BLaER1 (cell line): Measurements from ENCODE around the gene CFAP251.

ENCODE experiments used
- H3K27ac ChIP-seq: shearing (Covaris generic); formaldehyde crosslinking; 2 replicates; pipeline ENCODE4 v1.8.1; 2022
- H3K27me3 ChIP-seq: shearing (Covaris generic); formaldehyde crosslinking; 2 replicates; pipeline ENCODE4 v1.8.1; 2022
- H3K36me3 ChIP-seq: shearing (Covaris generic); formaldehyde crosslinking; 2 replicates; pipeline ENCODE4 v1.8.1; 2022
- H3K4me1 ChIP-seq: shearing (Covaris generic); formaldehyde crosslinking; 2 replicates; pipeline ENCODE4 v1.8.1; 2022
- H3K4me2 ChIP-seq: shearing (Covaris generic); formaldehyde crosslinking; 2 replicates; pipeline ENCODE4 v1.8.1; 2022
- H3K4me3 ChIP-seq: shearing (Covaris generic); formaldehyde crosslinking; 2 replicates; pipeline ENCODE4 v1.8.1; 2022
- H3K9ac ChIP-seq: shearing (Covaris generic); formaldehyde crosslinking; 2 replicates; pipeline ENCODE4 v1.8.1; 2022
- H3K9me3 ChIP-seq: shearing (Covaris generic); formaldehyde crosslinking; 2 replicates; pipeline ENCODE4 v1.8.1; 2022
- H4K20me1 ChIP-seq: shearing (Covaris generic); formaldehyde crosslinking; 2 replicates; pipeline ENCODE4 v1.8.1; 2022
- Cebpa-rat ChIP-seq: shearing (Covaris generic); IDR thresholded peaks from 2 replicates; pipeline ENCODE4 v1.8.1; 2022

The CFAP251 gene

GRCh38 chr12:121955258-121956237, 37.2 kb downstream of the CFAP251 start:
- Histone ChIP-seq H3K4me2 (peak overlapping the region; percentile 8; the same call in 1 of the 2 replicates), H4K20me1 (no peaks in the 10 kb centered on the region), H3K36me3 (no peaks in the 10 kb centered on the region), H3K9ac (no peak overlapping the region), H3K27me3 (no peaks in the 10 kb centered on the region), H3K4me3 (no peak overlapping the region), H3K9me3 (no peaks in the 10 kb centered on the region), H3K27ac (no peak overlapping the region), H3K4me1 (peaks cover 34% of the 10 kb centered on the region)
- TF ChIP-seq Cebpa-rat = no peak

- TF ChIP-seq Cebpa-rat = no peak
- Histone ChIP-seq H3K27ac (peak overlapping the region; percentile 67), H3K36me3 (no peaks in the 10 kb centered on the region), H4K20me1 (no peaks in the 10 kb centered on the region), H3K4me1 (peaks cover 34% of the 10 kb centered on the region), H3K9me3 (no peaks in the 10 kb centered on the region), H3K4me2 (peak overlapping the region; percentile 91), H3K4me3 (peak overlapping the region; percentile 38), H3K9ac (peak overlapping the region; percentile 52), H3K27me3 (no peaks in the 10 kb centered on the region)
Observed at GRCh38 chr12:121957861-121958515, 39.6 kb downstream of the CFAP251 start.

- H3K27me3 ChIP-seq = no peaks in the 10 kb centered on the region
- H3K36me3 ChIP-seq = no peaks in the 10 kb centered on the region
- H3K4me1 ChIP-seq = peaks cover 34% of the 10 kb centered on the region
- TF ChIP-seq Cebpa-rat = no peak
- peak overlapping the region; percentile 67 for H3K27ac ChIP-seq
- H3K4me2 ChIP-seq = peak overlapping the region; percentile 91
- peak overlapping the region; percentile 52 for H3K9ac ChIP-seq
- H4K20me1 ChIP-seq = no peaks in the 10 kb centered on the region
- H3K4me3 ChIP-seq = peak overlapping the region; percentile 38
- H3K9me3 ChIP-seq = no peaks in the 10 kb centered on the region
Observed at GRCh38 chr12:121958541-121959240, 40.3 kb downstream of the CFAP251 start.

- Histone ChIP-seq H3K9ac (no peak overlapping the region), H3K36me3 (no peaks in the 10 kb centered on the region), H4K20me1 (no peaks in the 10 kb centered on the region), H3K27me3 (no peaks in the 10 kb centered on the region), H3K4me2 (no peak overlapping the region), H3K4me1 (peaks cover 49% of the 10 kb centered on the region), H3K4me3 (no peak overlapping the region), H3K9me3 (no peaks in the 10 kb centered on the region), H3K27ac (no peak overlapping the region)
- TF ChIP-seq Cebpa-rat = no peak
Observed at GRCh38 chr12:121960541-121960940, 42.1 kb downstream of the CFAP251 start.

GRCh38 chr12:121961195-121961879, 42.9 kb downstream of the CFAP251 start:
- Histone ChIP-seq H3K9ac (no peak overlapping the region), H3K4me1 (peaks cover 44% of the 10 kb centered on the region), H3K27ac (no peak overlapping the region), H3K4me3 (no peak overlapping the region), H3K27me3 (no peaks in the 10 kb centered on the region), H3K4me2 (no peak overlapping the region), H3K9me3 (no peaks in the 10 kb centered on the region), H3K36me3 (no peaks in the 10 kb centered on the region), H4K20me1 (no peaks in the 10 kb centered on the region)
- TF ChIP-seq Cebpa-rat = no peak

GRCh38 chr12:121963341-121964018, 45.1 kb downstream of the CFAP251 start:
- no peaks in the 10 kb centered on the region for H3K9me3 ChIP-seq
- no peak for TF ChIP-seq Cebpa-rat
- H4K20me1 ChIP-seq = no peaks in the 10 kb centered on the region
- no peak overlapping the region for H3K4me3 ChIP-seq
- peaks cover 11% of the 10 kb centered on the region; the same call in 1 of the 2 replicates for H3K36me3 ChIP-seq
- no peak overlapping the region for H3K9ac ChIP-seq
- H3K4me1 ChIP-seq = peaks cover 34% of the 10 kb centered on the region
- no peak overlapping the region for H3K4me2 ChIP-seq
- no peak overlapping the region for H3K27ac ChIP-seq
- no peaks in the 10 kb centered on the region for H3K27me3 ChIP-seq

GRCh38 chr12:121964813-121965643, 46.6 kb downstream of the CFAP251 start:
- no peak overlapping the region for H3K4me2 ChIP-seq

GRCh38 chr12:121966959-121967358, 48.6 kb downstream of the CFAP251 start:
- Histone ChIP-seq H3K4me3 (no peak overlapping the region), H4K20me1 (no peaks in the 10 kb centered on the region), H3K9ac (no peak overlapping the region), H3K4me1 (peaks cover 42% of the 10 kb centered on the region), H3K4me2 (no peak overlapping the region), H3K27ac (no peak overlapping the region), H3K9me3 (no peaks in the 10 kb centered on the region), H3K36me3 (peaks cover 11% of the 10 kb centered on the region; the same call in 1 of the 2 replicates), H3K27me3 (no peaks in the 10 kb centered on the region)
- TF ChIP-seq Cebpa-rat = no peak

More at GRCh38 chr12:121964813-121965643, 46.6 kb downstream of the CFAP251 start:
- Histone ChIP-seq H3K4me3 (no peak overlapping the region), H3K27ac (no peak overlapping the region), H3K27me3 (no peaks in the 10 kb centered on the region), H4K20me1 (no peaks in the 10 kb centered on the region), H3K9ac (no peak overlapping the region), H3K4me1 (peaks cover 33% of the 10 kb centered on the region), H3K9me3 (no peaks in the 10 kb centered on the region), H3K36me3 (peaks cover 11% of the 10 kb centered on the region; the same call in 1 of the 2 replicates)
- no peak for TF ChIP-seq Cebpa-rat
